ENCODE results near the gene DDAH1. TPM values are rescaled to one million over a fixed set of nuclear protein-coding genes. Genes with fewer than 3 reads are reported as not detected.

DDAH1 gene
- total RNA-seq, 1 experiment from 2014 or later: 34.3 TPM

- DNase-seq (ENCODE audit: extremely low read depth, low read depth): no peak
Observed at GRCh38 chr1:85445906-85446305, 19.1 kb downstream of the DDAH1 start.

- no peak for DNase-seq (ENCODE audit: extremely low read depth, low read depth)
Observed at GRCh38 chr1:85444381-85444780, 20.6 kb downstream of the DDAH1 start.

- DNase-seq (ENCODE audit: extremely low read depth, low read depth): no peak
Observed at GRCh38 chr1:85440612-85441011, 24.3 kb downstream of the DDAH1 start.

GRCh38 chr1:85438353-85438752 lies 26.6 kb downstream of the DDAH1 start:
- DNase-seq (ENCODE audit: extremely low read depth, low read depth): no peak

DNA sequence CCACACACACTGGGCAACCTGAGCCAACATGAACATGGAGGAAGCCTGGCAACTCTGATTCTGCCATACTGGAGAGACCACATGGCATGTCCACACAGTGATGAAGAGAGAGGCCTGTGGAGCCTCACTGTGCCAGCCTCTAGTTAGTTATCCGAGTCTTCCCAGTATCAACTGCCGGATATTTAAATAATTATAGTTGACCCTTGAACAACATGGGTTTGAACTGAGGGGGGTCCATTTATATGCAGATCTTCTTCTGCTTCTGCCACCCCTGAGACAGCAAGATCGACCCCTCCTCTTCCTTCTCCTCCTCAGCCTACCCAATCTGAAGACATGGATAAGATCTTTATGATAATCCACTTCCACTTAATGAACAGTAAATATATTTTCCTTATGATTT lies 27.8 kb downstream of the DDAH1 start:
- no peak for DNase-seq (ENCODE audit: extremely low read depth, low read depth)

DNA sequence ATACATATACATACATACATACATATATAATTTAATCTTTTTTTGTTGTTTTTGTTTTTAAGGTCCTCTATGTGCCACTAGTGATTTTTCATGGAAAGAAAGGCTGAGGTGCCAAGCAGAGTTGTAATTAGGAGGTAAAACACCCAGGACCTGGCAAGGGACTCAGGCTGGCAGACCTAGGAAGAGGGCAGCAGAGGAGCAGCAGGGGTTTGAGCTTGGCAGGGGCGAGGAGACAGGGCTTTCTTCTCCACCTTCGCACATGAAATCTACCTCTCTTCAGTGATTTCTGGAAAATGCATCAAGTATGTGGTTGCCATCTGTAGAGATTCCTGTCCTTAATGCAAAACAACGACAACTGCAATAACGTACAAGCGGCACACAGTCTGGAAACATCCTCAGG lies 31.9 kb downstream of the DDAH1 start:
- no peak for DNase-seq (ENCODE audit: extremely low read depth, low read depth)

- no peak for DNase-seq (ENCODE audit: extremely low read depth, low read depth)
Observed at GRCh38 chr1:85428471-85429089, 36.4 kb downstream of the DDAH1 start.

- no peak for DNase-seq (ENCODE audit: extremely low read depth, low read depth)
Observed at GRCh38 chr1:85427849-85428248, 37.1 kb downstream of the DDAH1 start.

DNA sequence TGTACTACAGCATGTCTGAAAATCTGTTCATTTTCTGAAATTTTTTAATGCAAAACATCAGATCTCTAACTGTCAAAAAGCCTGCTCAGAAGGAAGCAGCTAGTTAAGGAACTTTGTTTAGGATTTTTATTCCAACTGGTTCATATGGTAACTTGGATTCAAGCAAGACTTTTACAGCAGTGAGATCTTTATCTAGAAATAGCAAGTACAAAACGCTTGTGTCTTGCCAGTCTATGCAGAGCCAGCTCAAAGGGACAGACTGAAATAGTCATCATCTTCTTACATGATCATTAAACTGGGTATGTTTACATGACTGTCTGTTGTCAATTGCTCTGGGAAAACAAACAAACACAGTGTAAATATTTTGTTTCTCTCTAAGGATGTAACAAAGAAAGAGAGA lies 37.6 kb downstream of the DDAH1 start:
- no peak for DNase-seq (ENCODE audit: extremely low read depth, low read depth)

DNA sequence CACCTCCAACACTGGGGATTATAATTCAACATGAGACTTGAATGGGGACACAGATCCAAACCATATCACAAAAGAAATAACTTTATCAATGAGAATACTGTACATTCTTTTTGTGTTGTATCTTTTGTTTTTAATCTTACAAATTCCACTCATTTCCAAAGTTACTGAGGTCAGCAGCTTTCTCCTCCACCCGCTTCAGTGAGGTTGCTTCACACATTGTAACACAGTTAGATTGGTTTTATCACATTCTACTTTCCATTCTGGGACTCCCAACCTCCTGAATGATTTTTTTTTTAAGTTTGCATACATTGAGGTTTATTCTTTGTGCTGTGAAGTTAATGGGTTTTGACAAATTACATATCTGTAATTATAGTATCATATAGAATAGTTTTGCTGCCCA lies 43.8 kb downstream of the DDAH1 start:
- no peak for DNase-seq (ENCODE audit: extremely low read depth, low read depth)

DNA sequence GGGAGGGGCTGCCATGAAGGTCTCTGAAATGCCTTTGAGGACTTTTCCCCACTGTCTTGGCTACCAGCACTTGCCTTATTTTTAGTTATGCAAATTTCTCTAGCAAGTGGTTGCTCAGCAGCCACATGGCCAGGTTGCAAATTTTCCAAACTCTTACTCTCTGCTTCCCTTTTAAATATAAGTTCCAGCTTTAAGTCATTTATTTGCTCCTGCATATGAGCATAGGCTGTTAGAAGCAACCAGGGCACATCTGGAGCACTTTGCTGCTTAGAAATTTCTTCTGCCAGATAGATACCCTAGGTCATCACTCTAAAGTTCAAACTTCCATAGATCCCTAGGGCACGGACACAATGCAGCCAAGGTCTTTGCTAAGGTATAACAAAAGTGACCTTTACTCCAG lies 44.8 kb downstream of the DDAH1 start:
- no peak for DNase-seq (ENCODE audit: extremely low read depth, low read depth)

DNA sequence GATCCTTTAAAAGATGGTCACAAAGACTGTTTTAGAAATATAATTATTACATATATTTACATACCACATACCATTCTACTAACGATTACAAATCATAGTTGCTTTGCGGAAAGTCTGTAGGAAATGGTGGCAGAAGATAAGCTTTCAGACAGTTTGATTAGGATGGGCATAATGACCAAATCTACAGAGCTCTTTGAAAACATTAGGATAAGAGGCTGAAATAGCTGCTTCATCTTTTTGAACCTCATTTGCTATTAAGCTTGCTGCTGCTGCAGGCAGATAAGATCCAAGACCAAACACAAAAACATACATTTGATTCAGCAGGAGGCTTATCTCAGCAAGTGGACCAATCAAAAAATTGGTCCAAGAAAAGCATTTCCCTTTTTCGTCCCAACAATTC lies 47.1 kb downstream of the DDAH1 start:
- DNase-seq (ENCODE audit: extremely low read depth, low read depth): no peak

DNA sequence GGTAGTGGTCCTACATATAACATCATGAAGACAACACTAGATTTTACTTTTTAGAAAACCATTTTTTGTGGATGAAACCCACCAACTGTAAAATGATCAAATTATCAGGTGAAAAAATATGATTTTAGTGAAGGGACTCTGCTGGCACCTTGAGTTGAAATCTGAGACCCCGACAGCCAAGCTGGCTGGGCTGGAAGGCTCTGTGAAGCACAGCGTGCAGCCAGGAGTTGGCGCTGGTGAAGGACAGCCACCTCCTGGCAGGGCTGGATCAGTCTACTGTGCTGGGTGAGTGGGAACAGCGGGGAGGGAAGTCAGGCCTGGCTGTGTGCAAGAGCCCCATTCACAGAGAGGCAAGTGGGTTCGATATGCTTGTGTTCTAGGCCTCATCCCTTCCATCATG lies 47.9 kb downstream of the DDAH1 start:
- DNase-seq (ENCODE audit: extremely low read depth, low read depth): no peak

DNA sequence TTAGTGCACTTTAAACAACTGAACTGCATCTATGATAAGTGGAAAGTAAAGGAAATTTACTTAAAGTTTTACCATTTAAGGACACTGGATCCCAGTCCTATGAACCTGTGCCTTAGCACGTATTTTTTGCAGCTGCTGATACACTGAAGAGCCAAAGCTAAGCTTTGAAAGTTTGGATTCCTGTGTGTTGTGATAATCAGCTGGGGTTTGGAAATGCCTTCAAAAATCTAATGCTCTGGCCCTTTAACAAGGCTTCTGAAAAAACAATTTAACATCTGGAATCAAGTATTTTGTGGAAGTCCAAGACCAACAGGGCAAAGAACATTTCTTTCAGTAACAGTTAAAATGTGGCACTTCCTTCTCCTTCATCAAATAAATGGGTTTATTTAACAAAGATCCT lies 51.8 kb downstream of the DDAH1 start:
- no peak for DNase-seq (ENCODE audit: extremely low read depth, low read depth)

DNA sequence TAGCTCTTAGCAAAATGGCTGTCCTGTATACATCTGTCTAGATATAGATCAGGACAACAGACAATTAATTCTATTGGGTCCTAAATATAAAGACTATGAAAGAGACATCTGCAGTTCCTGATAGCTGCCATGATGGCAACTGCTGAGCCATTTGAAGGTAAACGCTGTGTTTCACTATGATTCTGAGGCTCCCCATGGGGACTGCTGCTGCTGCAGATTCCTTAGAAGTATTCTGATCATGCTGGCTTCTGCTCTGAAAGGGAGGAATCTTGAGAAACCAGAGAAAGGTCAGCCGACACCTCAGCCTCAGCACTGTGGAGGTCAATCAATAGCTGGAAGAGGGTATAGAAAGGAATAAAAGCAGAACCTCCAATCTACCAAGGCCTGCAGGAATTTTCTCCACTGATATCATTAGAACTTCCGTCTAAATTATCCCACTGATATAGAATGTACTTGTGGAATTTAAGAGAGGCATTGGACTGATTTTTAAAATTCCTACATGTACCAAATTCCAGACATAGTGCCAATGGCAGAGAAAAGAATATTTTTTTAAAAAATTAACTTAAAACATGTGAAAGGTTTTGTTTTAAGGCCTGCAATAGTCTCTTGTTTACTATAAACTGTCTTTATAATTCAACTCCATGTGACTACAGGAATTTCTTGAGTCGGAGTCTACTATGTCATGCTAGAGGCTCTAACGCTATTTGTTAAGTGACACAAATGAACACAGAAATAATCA lies 53.2 kb downstream of the DDAH1 start:
- DNase-seq (ENCODE audit: extremely low read depth, low read depth): no peak

- no peak for DNase-seq (ENCODE audit: extremely low read depth, low read depth)
Observed at GRCh38 chr1:85409516-85409915, 55.4 kb downstream of the DDAH1 start.

- no peak for DNase-seq (ENCODE audit: extremely low read depth, low read depth)
Observed at GRCh38 chr1:85407746-85408377, 57.1 kb downstream of the DDAH1 start.

DNA sequence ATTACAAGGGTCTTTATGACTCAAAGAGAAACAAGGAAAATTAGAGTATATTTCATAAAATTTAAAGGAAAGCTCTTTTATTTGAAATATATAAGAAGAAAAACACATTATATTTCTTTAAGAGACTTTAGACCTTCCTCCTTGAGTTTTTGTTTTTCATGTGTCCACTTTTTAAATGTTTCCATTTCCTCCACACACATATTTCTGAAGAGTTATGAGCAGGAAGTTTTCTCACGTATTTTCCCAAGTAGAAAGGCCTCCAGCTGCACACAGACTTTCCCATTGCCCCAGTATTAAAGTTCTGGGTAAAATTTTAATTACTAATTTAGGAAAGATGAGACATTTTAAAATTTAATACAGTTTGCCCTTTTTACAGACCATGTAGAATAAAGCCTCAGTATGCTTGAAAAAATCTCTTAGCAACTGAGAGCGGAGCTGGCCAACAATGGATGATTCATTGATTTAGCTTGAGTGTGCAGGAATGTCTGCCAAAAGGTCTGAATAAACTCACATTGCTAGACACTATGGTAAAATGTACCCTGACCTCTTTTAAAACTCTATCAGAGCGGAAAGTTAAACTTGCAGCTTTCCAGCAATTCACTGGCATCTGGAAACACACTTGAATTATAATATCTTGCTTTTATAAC lies 57.9 kb downstream of the DDAH1 start:
- no peak for DNase-seq (ENCODE audit: extremely low read depth, low read depth)

- no peak for DNase-seq (ENCODE audit: extremely low read depth, low read depth)
Observed at GRCh38 chr1:85406081-85406480, 58.9 kb downstream of the DDAH1 start.

DNA sequence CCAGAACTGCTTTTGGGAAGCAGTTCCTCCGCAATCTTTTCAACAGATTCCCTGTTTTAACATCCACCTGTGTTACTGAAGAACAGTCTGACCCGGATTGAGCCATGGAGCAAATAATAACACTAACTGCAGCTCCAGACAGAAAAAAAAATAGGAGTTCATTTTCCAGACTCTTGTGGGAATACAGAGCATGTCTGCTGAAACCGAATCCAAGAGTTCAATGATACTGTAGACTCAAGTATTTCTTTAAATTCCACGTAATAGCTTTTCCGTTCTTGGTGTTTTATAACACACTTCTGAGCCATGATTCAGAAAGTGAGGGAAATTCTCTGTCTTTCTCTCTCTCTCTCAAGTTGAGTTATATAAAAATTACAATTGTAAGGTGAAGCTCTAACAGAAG lies 60.6 kb downstream of the DDAH1 start:
- no peak for DNase-seq (ENCODE audit: extremely low read depth, low read depth)

- no peak for DNase-seq (ENCODE audit: extremely low read depth, low read depth)
Observed at GRCh38 chr1:85398391-85399064, 66.4 kb downstream of the DDAH1 start.
